CD8-positive, alpha-beta memory T cell (primary cell): ENCODE results near the gene DBH. TPM values are rescaled to one million over a fixed set of nuclear protein-coding genes. Genes with fewer than 3 reads are reported as not detected.

Experiments
- CTCF ChIA-PET: fragments of 350-600 bp; sonication (Branson Sonifier 250); formaldehyde crosslinking; loops from one replicate; lab custom pipeline; 2021; ENCODE audit warnings: antibody characterized with exemption; lab: Charles Lee
- POLR2A ChIA-PET: fragments of 350-600 bp; sonication (Branson Sonifier 250); formaldehyde crosslinking; loops from one replicate; lab custom pipeline; 2021; ENCODE audit warnings: antibody characterized with exemption; lab: Charles Lee
- DNase-seq, 5 donors: peaks; one replicate each; pipeline versions ENCODE4 v3.0.0 to v3.0.0-alpha.2; 2020 to 2022; ENCODE audit warnings: mixed read lengths in 1 of 5
- H3K27ac ChIP-seq: one replicate; pipeline ENCODE4 v1.7.0; 2013; ENCODE audit warnings: low read depth, mild to moderate bottlenecking, low read length, moderate library complexity
- H3K27me3 ChIP-seq: 2 replicates; pipeline ENCODE4 v1.7.0; 2013; ENCODE audit warnings: low read length, mild to moderate bottlenecking; ENCODE audit not compliant: insufficient read depth, poor library complexity, severe bottlenecking
- H3K36me3 ChIP-seq: 2 replicates; pipeline ENCODE4 v1.7.0; 2013; ENCODE audit warnings: mild to moderate bottlenecking, low read length, moderate library complexity; ENCODE audit not compliant: insufficient read depth
- H3K4me1 ChIP-seq: 2 replicates; pipeline ENCODE4 v1.7.0; 2013; ENCODE audit warnings: mild to moderate bottlenecking, low read length, moderate library complexity; ENCODE audit not compliant: insufficient read depth
- H3K4me3 ChIP-seq: 2 replicates; pipeline ENCODE4 v1.7.0; 2013; ENCODE audit warnings: mild to moderate bottlenecking, low read length
- H3K9me3 ChIP-seq: 2 replicates; pipeline ENCODE4 v1.7.0; 2013; ENCODE audit warnings: mild to moderate bottlenecking, low read length
- H3K27ac Mint-ChIP-seq, 8 donors: one replicate each; pipeline ENCODE4 v1.8.0; 2020 to 2021; ENCODE audit warnings: mixed read lengths in 8 of 8, mild to moderate bottlenecking in 6 of 8, inconsistent platforms in 3 of 8, moderate library complexity in 3 of 8
- H3K27me3 Mint-ChIP-seq, 2 donors: one replicate each; pipeline ENCODE4 v1.8.0; 2020 to 2021; ENCODE audit warnings: mixed read lengths in 2 of 2, mild to moderate bottlenecking in 1 of 2, moderate library complexity in 1 of 2
- H3K36me3 Mint-ChIP-seq, 3 donors: one replicate each; pipeline ENCODE4 v1.8.0; 2020 to 2021; ENCODE audit warnings: mixed read lengths in 3 of 3, inconsistent platforms in 1 of 3, mild to moderate bottlenecking in 1 of 3
- H3K4me1 Mint-ChIP-seq, 3 donors: one replicate each; pipeline ENCODE4 v1.8.0; 2020 to 2021; ENCODE audit warnings: mixed read lengths in 3 of 3, inconsistent platforms in 1 of 3, mild to moderate bottlenecking in 1 of 3
- H3K4me3 Mint-ChIP-seq, 7 donors: one replicate each; pipeline ENCODE4 v1.8.0; 2020 to 2021; ENCODE audit warnings: mixed read lengths in 7 of 7, mild to moderate bottlenecking in 6 of 7, moderate library complexity in 4 of 7, inconsistent platforms in 2 of 7
- H3K9me3 Mint-ChIP-seq, 5 donors: one replicate each; pipeline ENCODE4 v1.8.0; 2020 to 2022; ENCODE audit warnings: mixed read lengths in 5 of 5, mild to moderate bottlenecking in 3 of 5, moderate library complexity in 2 of 5, inconsistent platforms in 1 of 5
- polyA plus RNA-seq: library from polyadenylated mRNA; unstranded; fragments of 300-500 nt; fragmentation: Illumina TruSeq; gene quantifications from one replicate; pipeline ENCODE4 v1.2.3, GENCODE V29; 2021
- total RNA-seq, 2 experiments: library from RNA; stranded (reverse); gene quantifications; one replicate each; pipeline ENCODE4 v1.2.3, GENCODE V29; 2021

The DBH gene
- total and polyA plus RNA-seq, 3 experiments from 2014 or later, result not detected

DNA sequence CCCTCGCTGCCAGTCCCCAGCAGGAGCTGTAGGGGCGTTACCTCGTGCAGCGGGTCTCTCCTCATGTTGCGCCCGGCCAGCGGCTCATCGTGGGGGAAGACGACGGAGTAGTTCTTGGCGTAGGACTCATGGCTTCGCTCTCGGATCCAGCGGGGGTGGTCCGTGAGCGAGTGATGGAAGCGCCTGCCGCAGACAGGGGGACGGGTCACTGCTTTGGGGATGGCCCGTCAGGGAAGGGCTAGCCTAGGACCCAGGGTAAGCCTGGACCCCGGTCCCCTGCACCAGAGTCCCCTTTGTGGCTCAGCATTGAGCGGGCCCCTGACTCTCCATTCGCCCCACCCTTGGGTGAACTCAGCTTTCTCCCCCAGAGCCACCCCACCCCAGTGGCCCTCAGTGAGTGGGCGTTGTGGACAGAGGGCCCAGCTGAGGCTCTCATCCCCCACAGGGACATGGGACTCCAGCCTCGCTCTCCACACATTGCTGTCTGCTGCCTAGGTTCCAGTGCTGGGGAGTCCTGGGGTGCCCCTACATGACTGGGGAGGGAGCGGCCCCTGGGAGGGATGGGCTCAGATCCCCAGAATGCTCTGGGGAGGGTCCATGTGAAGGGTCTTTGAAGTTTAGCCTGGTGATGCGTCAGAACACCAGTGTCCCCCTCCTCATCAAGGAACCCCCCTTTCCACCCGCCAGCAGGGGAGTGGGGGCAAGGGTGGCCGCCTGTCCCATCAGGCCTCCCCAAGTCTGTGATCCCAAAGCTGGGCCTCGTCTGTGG lies 72.3 kb downstream of the DBH start:
- no peak overlapping the region for H3K4me3 Mint-ChIP-seq
- POLR2A ChIA-PET, result no interaction called here
- peak in 1 of 5 donors; percentile 45 for DNase-seq
- Histone ChIP-seq H3K36me3 (no peaks in the 10 kb centered on the region), H3K27me3 (no peaks in the 10 kb centered on the region), H3K27ac (no peak overlapping the region), H3K9me3 (no peaks in the 10 kb centered on the region), H3K4me1 (peaks cover 30% of the 10 kb centered on the region), H3K4me3 (no peak overlapping the region)
- H3K9me3 Mint-ChIP-seq, result no peaks in the 10 kb centered on the region
- CTCF ChIA-PET, result interaction anchor here (0.7 to 1.7 kb wide), 2 partner anchors 8 to 104 kb away, joined by 3 to 4 read pairs; no protein-coding TSS in a partner anchor
- H3K27me3 Mint-ChIP-seq, result no peaks in the 10 kb centered on the region
- H3K36me3 Mint-ChIP-seq, result no peaks in the 10 kb centered on the region
- H3K27ac Mint-ChIP-seq, result peak overlapping the region in 1 of 8 donors; percentile 62
- peaks cover 8 to 16% (median 8%) of the 10 kb centered on the region in 3 donors for H3K4me1 Mint-ChIP-seq

Other genes starting within 250 kb of the DBH start
- gene REXO4, start 218.4 kb upstream of the DBH start, total RNA-seq, result 10 to 100 TPM; 52.4 to 56.4 TPM
- 25.8 TPM for gene REXO4, start 218.4 kb upstream of the DBH start, polyA plus RNA-seq
- 1 to 10 TPM; 1.0 to 1.1 TPM for gene ADAMTS13, start 214.0 kb upstream of the DBH start, total RNA-seq
- gene ADAMTS13, start 214.0 kb upstream of the DBH start, polyA plus RNA-seq, result 0.32 TPM
- gene CACFD1, start 176.4 kb upstream of the DBH start, total RNA-seq, result 1 to 10 TPM; 1.3 to 2.5 TPM
- gene CACFD1, start 176.4 kb upstream of the DBH start, polyA plus RNA-seq, result 2.6 TPM
- 10 to 100 TPM; 15.5 to 16.3 TPM for gene SLC2A6, start 157.3 kb upstream of the DBH start, total RNA-seq
- gene SLC2A6, start 157.3 kb upstream of the DBH start, polyA plus RNA-seq, result 4.0 TPM
- not detected for gene MYMK, start 111.4 kb upstream of the DBH start, total RNA-seq
- not detected for gene MYMK, start 111.4 kb upstream of the DBH start, polyA plus RNA-seq
- gene ADAMTSL2, start 101.7 kb upstream of the DBH start, total RNA-seq, result not detected
- not detected for gene ADAMTSL2, start 101.7 kb upstream of the DBH start, polyA plus RNA-seq
- not detected for gene FAM163B, start 27.0 kb upstream of the DBH start, total RNA-seq
- gene FAM163B, start 27.0 kb upstream of the DBH start, polyA plus RNA-seq, result not detected
- 1 to 10 TPM; 1.3 to 2.0 TPM for gene SARDH, start 102.0 kb downstream of the DBH start, total RNA-seq
- gene SARDH, start 102.0 kb downstream of the DBH start, polyA plus RNA-seq, result 1.8 TPM